HepG2 (cell line): ENCODE results near the gene EFCAB11.

Source experiments
- CTCF ChIP-seq: sonication (generic); formaldehyde crosslinking; IDR thresholded peaks from 2 replicates; pipeline ENCODE4 v1.5.0; 2020; ENCODE audit warnings: mild to moderate bottlenecking, missing genetic modification reagents, moderate library complexity
- ERF ChIP-seq: IDR thresholded peaks from 2 replicates; pipeline ENCODE4 v1.6.1; 2018; ENCODE audit warnings: missing biosample characterization, missing genetic modification reagents
- ZBTB8A ChIP-seq: sonication (generic); formaldehyde crosslinking; IDR thresholded peaks from 2 replicates; pipeline ENCODE4 v1.4.0; 2020; ENCODE audit warnings: mild to moderate bottlenecking, low read depth, missing genetic modification reagents, borderline replicate concordance
- TF ChIP-seq, protein P1 (sequence below): sonication (generic); formaldehyde crosslinking; IDR thresholded peaks from 2 replicates; pipeline ENCODE4 v1.4.0; 2020; ENCODE audit warnings: missing genetic modification reagents

GRCh38 chr14:89750908-89751392 lies 203.6 kb downstream of the EFCAB11 start:
- no peak for TF ChIP-seq ZBTB8A (CRISPR knock-in tag)
- no peak for TF ChIP-seq CTCF (CRISPR knock-in tag)
- TF ChIP-seq, protein P1, sequence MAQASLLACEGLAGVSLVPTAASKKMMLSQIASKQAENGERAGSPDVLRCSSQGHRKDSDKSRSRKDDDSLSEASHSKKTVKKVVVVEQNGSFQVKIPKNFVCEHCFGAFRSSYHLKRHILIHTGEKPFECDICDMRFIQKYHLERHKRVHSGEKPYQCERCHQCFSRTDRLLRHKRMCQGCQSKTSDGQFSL, result no peak
- TF ChIP-seq ERF (CRISPR knock-in tag), result no peak
